HepG2 (cell line): Measurements from ENCODE around the gene CX3CR1.

ENCODE experiments used
- CCDC6 ChIP-seq: sonication (generic); formaldehyde crosslinking; IDR thresholded peaks from 2 replicates; pipeline ENCODE4 v1.8.1; 2022; ENCODE audit warnings: mild to moderate bottlenecking, missing genetic modification reagents, moderate library complexity
- MTA1 ChIP-seq: sonication (generic); formaldehyde crosslinking; IDR thresholded peaks from 2 replicates; pipeline ENCODE4 v1.4.0; 2020; ENCODE audit warnings: missing genetic modification reagents, mild to moderate bottlenecking, borderline replicate concordance
- ZNF747 ChIP-seq: sonication (generic); formaldehyde crosslinking; IDR thresholded peaks from 2 replicates; pipeline ENCODE4 v1.8.1; 2023; ENCODE audit warnings: missing genetic modification reagents, mild to moderate bottlenecking, borderline replicate concordance
- TF ChIP-seq, protein P1 (sequence below): sonication (generic); formaldehyde crosslinking; IDR thresholded peaks from 2 replicates; pipeline ENCODE4 v1.5.0; 2020; ENCODE audit warnings: mild to moderate bottlenecking, missing genetic modification reagents, moderate library complexity
- TF ChIP-seq, protein P2 (sequence below): IDR thresholded peaks from 2 replicates; pipeline ENCODE4 v1.6.1; 2012; ENCODE audit warnings: inconsistent platforms
- TF ChIP-seq, protein P3 (sequence below): sonication (generic); formaldehyde crosslinking; IDR thresholded peaks from 2 replicates; pipeline ENCODE4 v1.4.0; 2020; ENCODE audit warnings: missing genetic modification reagents
- TF ChIP-seq, protein P4 (sequence below): sonication (generic); formaldehyde crosslinking; IDR thresholded peaks from 2 replicates; pipeline ENCODE4 v1.9.0; 2021; ENCODE audit warnings: missing genetic modification reagents, mild to moderate bottlenecking, borderline replicate concordance

DNA sequence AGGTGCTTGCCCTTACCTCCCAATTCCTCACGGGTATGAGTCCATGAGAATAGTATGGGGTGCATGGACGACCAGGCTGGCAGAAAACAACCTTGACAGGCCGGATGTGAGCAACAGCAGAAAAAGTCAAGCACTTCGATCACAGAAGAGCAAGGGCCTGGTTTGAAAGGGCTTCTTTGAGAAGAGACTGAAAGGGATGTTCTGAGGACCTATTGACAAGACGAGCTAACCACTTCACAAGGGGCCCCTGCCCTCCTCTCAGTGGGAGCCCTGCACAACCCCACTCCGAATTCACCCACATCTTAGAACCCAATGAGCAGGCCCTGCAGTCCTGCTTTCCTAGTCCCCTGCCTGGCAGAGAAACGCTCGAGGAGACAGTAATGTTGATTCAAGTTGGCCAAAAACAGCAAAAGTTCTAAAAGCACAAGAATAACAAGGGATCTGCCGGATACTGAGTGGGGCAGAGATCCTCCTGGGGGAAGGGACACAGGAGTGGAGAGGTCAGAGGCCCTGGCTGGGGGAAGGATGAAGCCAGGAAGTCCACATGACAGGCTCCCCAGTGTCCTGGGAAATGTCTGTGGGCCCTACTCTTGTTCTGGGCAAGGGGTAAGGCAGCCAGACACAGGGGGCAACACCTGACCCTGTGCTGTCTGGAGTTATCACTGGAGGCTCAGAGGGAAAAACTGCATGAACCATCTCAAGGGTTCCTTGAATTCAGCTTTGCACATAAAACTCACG is 14.8 kb upstream of the CX3CR1 start:
- TF ChIP-seq, protein P1, sequence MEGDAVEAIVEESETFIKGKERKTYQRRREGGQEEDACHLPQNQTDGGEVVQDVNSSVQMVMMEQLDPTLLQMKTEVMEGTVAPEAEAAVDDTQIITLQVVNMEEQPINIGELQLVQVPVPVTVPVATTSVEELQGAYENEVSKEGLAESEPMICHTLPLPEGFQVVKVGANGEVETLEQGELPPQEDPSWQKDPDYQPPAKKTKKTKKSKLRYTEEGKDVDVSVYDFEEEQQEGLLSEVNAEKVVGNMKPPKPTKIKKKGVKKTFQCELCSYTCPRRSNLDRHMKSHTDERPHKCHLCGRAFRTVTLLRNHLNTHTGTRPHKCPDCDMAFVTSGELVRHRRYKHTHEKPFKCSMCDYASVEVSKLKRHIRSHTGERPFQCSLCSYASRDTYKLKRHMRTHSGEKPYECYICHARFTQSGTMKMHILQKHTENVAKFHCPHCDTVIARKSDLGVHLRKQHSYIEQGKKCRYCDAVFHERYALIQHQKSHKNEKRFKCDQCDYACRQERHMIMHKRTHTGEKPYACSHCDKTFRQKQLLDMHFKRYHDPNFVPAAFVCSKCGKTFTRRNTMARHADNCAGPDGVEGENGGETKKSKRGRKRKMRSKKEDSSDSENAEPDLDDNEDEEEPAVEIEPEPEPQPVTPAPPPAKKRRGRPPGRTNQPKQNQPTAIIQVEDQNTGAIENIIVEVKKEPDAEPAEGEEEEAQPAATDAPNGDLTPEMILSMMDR (CRISPR knock-in tag) = no peak
- no peak for TF ChIP-seq ZNF747 (CRISPR knock-in tag)
- TF ChIP-seq, protein P2, sequence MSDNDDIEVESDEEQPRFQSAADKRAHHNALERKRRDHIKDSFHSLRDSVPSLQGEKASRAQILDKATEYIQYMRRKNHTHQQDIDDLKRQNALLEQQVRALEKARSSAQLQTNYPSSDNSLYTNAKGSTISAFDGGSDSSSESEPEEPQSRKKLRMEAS = no peak
- TF ChIP-seq MTA1 (CRISPR knock-in tag) = no peak
- TF ChIP-seq CCDC6 (CRISPR knock-in tag) = no peak
- TF ChIP-seq, protein P3, sequence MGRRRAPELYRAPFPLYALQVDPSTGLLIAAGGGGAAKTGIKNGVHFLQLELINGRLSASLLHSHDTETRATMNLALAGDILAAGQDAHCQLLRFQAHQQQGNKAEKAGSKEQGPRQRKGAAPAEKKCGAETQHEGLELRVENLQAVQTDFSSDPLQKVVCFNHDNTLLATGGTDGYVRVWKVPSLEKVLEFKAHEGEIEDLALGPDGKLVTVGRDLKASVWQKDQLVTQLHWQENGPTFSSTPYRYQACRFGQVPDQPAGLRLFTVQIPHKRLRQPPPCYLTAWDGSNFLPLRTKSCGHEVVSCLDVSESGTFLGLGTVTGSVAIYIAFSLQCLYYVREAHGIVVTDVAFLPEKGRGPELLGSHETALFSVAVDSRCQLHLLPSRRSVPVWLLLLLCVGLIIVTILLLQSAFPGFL = no peak
- TF ChIP-seq, protein P4, sequence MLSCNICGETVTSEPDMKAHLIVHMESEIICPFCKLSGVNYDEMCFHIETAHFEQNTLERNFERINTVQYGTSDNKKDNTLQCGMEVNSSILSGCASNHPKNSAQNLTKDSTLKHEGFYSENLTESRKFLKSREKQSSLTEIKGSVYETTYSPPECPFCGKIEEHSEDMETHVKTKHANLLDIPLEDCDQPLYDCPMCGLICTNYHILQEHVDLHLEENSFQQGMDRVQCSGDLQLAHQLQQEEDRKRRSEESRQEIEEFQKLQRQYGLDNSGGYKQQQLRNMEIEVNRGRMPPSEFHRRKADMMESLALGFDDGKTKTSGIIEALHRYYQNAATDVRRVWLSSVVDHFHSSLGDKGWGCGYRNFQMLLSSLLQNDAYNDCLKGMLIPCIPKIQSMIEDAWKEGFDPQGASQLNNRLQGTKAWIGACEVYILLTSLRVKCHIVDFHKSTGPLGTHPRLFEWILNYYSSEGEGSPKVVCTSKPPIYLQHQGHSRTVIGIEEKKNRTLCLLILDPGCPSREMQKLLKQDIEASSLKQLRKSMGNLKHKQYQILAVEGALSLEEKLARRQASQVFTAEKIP (CRISPR knock-in tag) = no peak
